ENCODE measurements around the gene SYT12.

Gene SYT12

GRCh38 chr11:67022961-67023956, at the start of gene SYT12:
TSS of gene SYT12 (plus strand) at chr11:67023134. CDS start at chr11:67030145, 7,011 bp downstream.
- Histone ChIP-seq H3K36me3 (ENCODE audit: insufficient read depth, low read length) (no peaks in the 10 kb centered on the region; the same call in 1 of the 2 replicates), H3K9me3 (ENCODE audit: low read length) (no peaks in the 10 kb centered on the region), H3K27me3 (ENCODE audit: insufficient read depth, low read length) (no peaks in the 10 kb centered on the region; the same call in 1 of the 2 replicates), H4K20me1 (ENCODE audit: insufficient read depth, low read length) (no peaks in the 10 kb centered on the region), H2AFZ (ENCODE audit: low read length) (no peak within 1 kb of the TSS), H3F3A (ENCODE audit: insufficient read depth, low read length) (no peaks in the 10 kb centered on the region), H3K4me2 (ENCODE audit: low read length) (no peak within 1 kb of the TSS), H3K27ac (ENCODE audit: low read depth, low read length, poor library complexity, severe bottlenecking) (no peak within 1 kb of the TSS), H3K4me3 (ENCODE audit: low read depth, low read length, poor library complexity, severe bottlenecking) (no peak within 1 kb of the TSS), H3K9ac (ENCODE audit: low read length) (no peak within 1 kb of the TSS), H3K4me1 (ENCODE audit: insufficient read depth, low read length, severe bottlenecking) (peaks cover 10% of the 10 kb centered on the region), H3K79me2 (ENCODE audit: insufficient read depth, low read length) (no peaks in the 10 kb centered on the region), H3K9me2 (ENCODE audit: low read depth, low read length) (no peaks in the 10 kb centered on the region)
- TF ChIP-seq EZH2 (IDR thresholded peaks at IDR 0.05; ENCODE audit: borderline replicate concordance, low read length): no peak
- no peak for TF ChIP-seq CTCF (IDR thresholded peaks at IDR 0.05; ENCODE audit: low read length)

GRCh38 chr11:66973956-66974580, 48.9 kb upstream of the SYT12 start:
- Histone ChIP-seq H3K27ac (ENCODE audit: low read depth, low read length, poor library complexity, severe bottlenecking) (no peak overlapping the region), H4K20me1 (ENCODE audit: insufficient read depth, low read length) (no peaks in the 10 kb centered on the region), H3K4me3 (ENCODE audit: low read depth, low read length, poor library complexity, severe bottlenecking) (no peak overlapping the region), H3K9me3 (ENCODE audit: low read length) (no peaks in the 10 kb centered on the region), H3F3A (ENCODE audit: insufficient read depth, low read length) (no peaks in the 10 kb centered on the region), H2AFZ (ENCODE audit: low read length) (no peak overlapping the region), H3K36me3 (ENCODE audit: insufficient read depth, low read length) (no peaks in the 10 kb centered on the region; the same call in 1 of the 2 replicates), H3K27me3 (ENCODE audit: insufficient read depth, low read length) (no peaks in the 10 kb centered on the region; the same call in 1 of the 2 replicates), H3K9me2 (ENCODE audit: low read depth, low read length) (no peaks in the 10 kb centered on the region), H3K4me1 (ENCODE audit: insufficient read depth, low read length, severe bottlenecking) (no peaks in the 10 kb centered on the region), H3K4me2 (ENCODE audit: low read length) (no peak overlapping the region), H3K9ac (ENCODE audit: low read length) (no peak overlapping the region), H3K79me2 (ENCODE audit: insufficient read depth, low read length) (no peaks in the 10 kb centered on the region)
- TF ChIP-seq CTCF (IDR thresholded peaks at IDR 0.05; ENCODE audit: low read length): no peak
- TF ChIP-seq EZH2 (IDR thresholded peaks at IDR 0.05; ENCODE audit: borderline replicate concordance, low read length): no peak

GRCh38 chr11:66974724-66975404, 48.1 kb upstream of the SYT12 start, which contains the start of gene C11orf86:
TSS of gene C11orf86 (plus strand) at chr11:66975304. CDS start at chr11:66975363, 59 bp downstream.
- H3K4me2 ChIP-seq (ENCODE audit: low read length): no peak within 1 kb of the TSS
- no peaks in the 10 kb centered on the region for H3K79me2 ChIP-seq (ENCODE audit: insufficient read depth, low read length)
- no peaks in the 10 kb centered on the region for H3K4me1 ChIP-seq (ENCODE audit: insufficient read depth, low read length, severe bottlenecking)
- no peaks in the 10 kb centered on the region; the same call in 1 of the 2 replicates for H3K27me3 ChIP-seq (ENCODE audit: insufficient read depth, low read length)
- H3F3A ChIP-seq (ENCODE audit: insufficient read depth, low read length): no peaks in the 10 kb centered on the region
- TF ChIP-seq EZH2 (IDR thresholded peaks at IDR 0.05; ENCODE audit: borderline replicate concordance, low read length) (no peak), CTCF (IDR thresholded peaks at IDR 0.05; ENCODE audit: low read length) (no peak)
- peaks cover 4% of the 10 kb centered on the region; the same call in 1 of the 2 replicates for H3K9me3 ChIP-seq (ENCODE audit: low read length)
- no peak within 1 kb of the TSS for H3K27ac ChIP-seq (ENCODE audit: low read depth, low read length, poor library complexity, severe bottlenecking)
- no peak within 1 kb of the TSS for H3K9ac ChIP-seq (ENCODE audit: low read length)
- no peaks in the 10 kb centered on the region for H4K20me1 ChIP-seq (ENCODE audit: insufficient read depth, low read length)
- no peak within 1 kb of the TSS for H3K4me3 ChIP-seq (ENCODE audit: low read depth, low read length, poor library complexity, severe bottlenecking)
- H3K36me3 ChIP-seq (ENCODE audit: insufficient read depth, low read length): no peaks in the 10 kb centered on the region; the same call in 1 of the 2 replicates
- no peaks in the 10 kb centered on the region for H3K9me2 ChIP-seq (ENCODE audit: low read depth, low read length)
- no peak within 1 kb of the TSS for H2AFZ ChIP-seq (ENCODE audit: low read length)
